HEK293T (cell line): ENCODE measurements around the gene KYAT1.

Experiments
- ARNT ChIP-seq: fragments of 450-650 bp; IDR thresholded peaks from 2 replicates; pipeline ENCODE4 v1.6.1; 2017; ENCODE audit warnings: mild to moderate bottlenecking
- BHLHE40 ChIP-seq: fragments of 450-650 bp; IDR thresholded peaks from 2 replicates; pipeline ENCODE4 v1.6.1; 2016; ENCODE audit warnings: mild to moderate bottlenecking, moderate library complexity, borderline replicate concordance
- CTBP1 ChIP-seq: fragments of 450-650 bp; IDR thresholded peaks from 2 replicates; pipeline ENCODE4 v1.6.1; 2016; ENCODE audit warnings: borderline replicate concordance
- ELF4 ChIP-seq: fragments of 450-650 bp; IDR thresholded peaks from 2 replicates; pipeline ENCODE4 v1.6.1; 2017; ENCODE audit warnings: antibody characterized with exemption
- FOXA1 ChIP-seq: fragments of 450-650 bp; IDR thresholded peaks from 2 replicates; pipeline ENCODE4 v1.6.1; 2016; ENCODE audit warnings: mild to moderate bottlenecking
- FOXK2 ChIP-seq: fragments of 450-650 bp; IDR thresholded peaks from 2 replicates; pipeline ENCODE4 v1.6.1; 2016; ENCODE audit warnings: mild to moderate bottlenecking
- FOXM1 ChIP-seq: fragments of 450-650 bp; IDR thresholded peaks from 2 replicates; pipeline ENCODE4 v1.6.1; 2017; ENCODE audit warnings: mild to moderate bottlenecking, borderline replicate concordance
- HDGF ChIP-seq: fragments of 450-650 bp; IDR thresholded peaks from 2 replicates; pipeline ENCODE4 v1.6.1; 2017; ENCODE audit warnings: antibody characterized with exemption, borderline replicate concordance
- L3MBTL2 ChIP-seq: fragments of 450-650 bp; conservative IDR thresholded peaks from 2 replicates; pipeline ENCODE4 v1.6.1; 2016; ENCODE audit warnings: mild to moderate bottlenecking
- SP1 ChIP-seq: fragments of 450-650 bp; IDR thresholded peaks from 2 replicates; pipeline ENCODE4 v1.6.1; 2017
- SUZ12 ChIP-seq: fragments of 450-650 bp; IDR thresholded peaks from 2 replicates; pipeline ENCODE4 v1.6.1; 2016; ENCODE audit warnings: mild to moderate bottlenecking
- TARDBP ChIP-seq: fragments of 450-650 bp; IDR thresholded peaks from 2 replicates; pipeline ENCODE4 v1.6.1; 2016
- ZNF384 ChIP-seq: fragments of 450-650 bp; IDR thresholded peaks from 2 replicates; pipeline ENCODE4 v1.6.1; 2016

GRCh38 chr9:128892221-128892921 lies 10.6 kb upstream of the KYAT1 start:
- no peak for TF ChIP-seq CTBP1
- TF ChIP-seq TARDBP: no peak
- TF ChIP-seq FOXA1: no peak
- no peak for TF ChIP-seq SP1
- no peak for TF ChIP-seq SUZ12
- no peak for TF ChIP-seq BHLHE40
- no peak for TF ChIP-seq ARNT
- no peak for TF ChIP-seq FOXK2
- no peak for TF ChIP-seq ZNF384
- no peak for TF ChIP-seq FOXM1
- no peak for TF ChIP-seq HDGF
- no peak for TF ChIP-seq L3MBTL2
- no peak for TF ChIP-seq ELF4
